HG03159 (cell line): ENCODE data around the gene FARS2.
"Not testable (repeated sequence)": the region's sequence is repeated elsewhere in the genome, so short reads cannot be mapped to it uniquely, and the experiment has no call there.

Experiments
- ATAC-seq: cut with Tn5 transposase; IDR thresholded peaks from one replicate; pipeline ENCODE4 v1.9.1; 2021; ENCODE audit warnings: mild to moderate bottlenecking, moderate library complexity; ENCODE audit not compliant: unreplicated experiment

FARS2 gene

DNA sequence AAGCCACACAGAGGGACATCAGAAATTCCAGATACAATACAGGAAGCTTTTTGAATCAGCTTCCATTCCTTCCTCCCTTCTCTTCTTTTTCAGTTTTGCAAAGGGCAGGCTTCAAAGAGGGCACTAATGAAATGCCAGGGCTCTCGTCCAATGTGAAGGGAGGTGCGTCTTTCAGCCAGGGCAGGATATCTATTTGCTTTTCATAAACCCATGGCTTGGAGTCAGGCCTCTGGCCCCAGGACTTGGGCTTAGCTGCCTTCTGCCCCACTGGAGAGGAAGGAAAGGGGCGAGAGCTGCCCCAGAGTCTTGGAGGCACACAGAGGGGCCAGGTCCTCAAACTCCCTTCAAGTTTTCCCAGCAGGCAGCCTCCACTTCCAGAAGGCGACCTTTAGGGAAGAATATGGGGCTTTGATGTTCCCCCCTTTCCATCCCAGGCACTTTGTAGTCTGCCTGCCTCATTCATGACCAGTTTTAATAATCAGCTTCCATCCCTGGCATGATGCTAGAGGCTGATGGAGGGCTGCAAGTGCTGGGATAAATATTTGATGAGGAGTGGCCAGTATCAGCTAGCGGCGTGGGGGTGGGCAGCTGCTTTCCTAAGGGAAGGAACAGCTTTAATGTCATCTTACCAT is 510.6 kb downstream of the FARS2 start:
- ATAC-seq: no peak

DNA sequence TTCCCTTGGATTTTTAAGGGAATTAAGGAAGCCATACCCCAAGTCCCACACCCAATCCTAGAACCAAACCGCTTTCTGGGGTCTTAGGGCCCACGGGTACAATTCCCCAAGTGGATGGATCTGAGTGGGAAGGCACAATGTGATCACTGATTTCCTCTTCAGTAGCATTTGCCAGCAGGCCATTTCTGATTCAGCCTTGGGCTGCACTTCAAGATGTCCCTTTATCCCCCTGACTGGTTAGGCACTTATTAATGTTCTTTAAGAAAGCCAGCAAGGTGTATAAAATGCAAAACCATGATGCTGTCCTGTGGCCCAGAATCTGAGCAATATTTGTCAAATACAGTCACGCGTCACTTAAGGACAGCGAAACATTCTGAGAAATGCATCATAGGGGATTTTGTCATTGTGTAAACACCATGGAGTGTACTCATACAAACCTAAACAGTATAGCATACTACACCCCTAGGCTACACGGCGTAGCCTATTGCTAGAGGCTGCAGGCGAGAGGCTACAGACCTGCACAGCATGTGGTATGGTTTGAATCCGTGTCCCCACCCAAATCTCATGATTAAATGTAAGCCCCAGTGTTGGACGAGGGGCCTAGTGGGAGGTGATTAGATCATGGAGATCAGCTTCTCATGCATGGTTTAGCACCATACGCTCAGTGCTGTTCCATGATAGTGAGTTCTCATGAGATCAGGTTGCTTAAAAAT is 511.3 kb downstream of the FARS2 start:
- ATAC-seq: no peak

DNA sequence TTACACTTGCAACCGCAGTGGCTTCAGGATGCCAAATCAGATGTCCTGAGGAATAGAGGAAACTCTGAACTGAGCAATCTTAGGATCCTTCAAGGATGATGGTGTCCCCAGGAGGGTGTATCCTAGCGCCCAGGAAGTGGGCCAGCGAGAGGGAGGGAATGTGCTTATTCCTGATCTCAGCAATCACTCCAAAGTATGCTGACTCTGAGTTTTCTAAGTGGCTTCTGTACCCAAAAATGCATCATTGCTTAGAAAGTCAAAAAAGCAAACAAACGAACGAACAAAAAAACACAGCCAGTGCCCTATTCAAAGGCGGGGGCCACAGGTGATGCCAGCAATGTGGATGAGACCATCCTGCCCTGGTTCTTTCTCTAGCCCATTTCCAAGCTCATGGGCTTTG is 514.8 kb downstream of the FARS2 start:
- no peak for ATAC-seq

DNA sequence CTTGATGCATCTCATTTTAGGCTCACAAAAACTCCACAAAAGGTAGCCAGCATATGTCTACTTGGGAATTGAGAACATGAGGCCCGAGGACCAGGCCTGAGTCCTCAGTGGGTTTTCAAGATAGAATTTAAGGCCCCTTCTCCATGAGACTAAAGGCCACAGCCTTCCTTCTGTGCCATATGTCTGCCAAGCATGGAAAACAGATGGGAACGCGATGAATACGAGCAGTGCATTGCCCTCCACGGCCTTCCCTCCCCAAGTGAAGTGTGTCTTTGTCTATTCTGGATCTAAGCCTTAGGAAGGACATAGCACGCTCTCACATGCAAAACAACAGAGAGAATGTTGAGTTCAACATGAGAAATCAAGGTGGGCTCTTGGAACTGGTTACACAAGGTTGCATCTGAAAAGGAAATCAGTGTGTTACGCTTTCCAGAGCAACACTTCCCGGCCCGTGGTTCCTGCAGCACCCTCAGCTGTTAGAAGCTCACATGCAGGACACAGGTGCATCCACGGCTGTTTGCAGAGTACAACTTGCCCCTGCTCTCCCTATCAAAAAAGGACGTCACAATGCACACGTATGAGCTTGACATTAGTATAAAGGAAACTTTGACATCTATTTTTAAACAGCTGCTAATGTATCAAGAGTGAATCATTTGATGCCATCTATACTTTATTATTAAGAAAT is 515.5 kb downstream of the FARS2 start:
- no peak for ATAC-seq

DNA sequence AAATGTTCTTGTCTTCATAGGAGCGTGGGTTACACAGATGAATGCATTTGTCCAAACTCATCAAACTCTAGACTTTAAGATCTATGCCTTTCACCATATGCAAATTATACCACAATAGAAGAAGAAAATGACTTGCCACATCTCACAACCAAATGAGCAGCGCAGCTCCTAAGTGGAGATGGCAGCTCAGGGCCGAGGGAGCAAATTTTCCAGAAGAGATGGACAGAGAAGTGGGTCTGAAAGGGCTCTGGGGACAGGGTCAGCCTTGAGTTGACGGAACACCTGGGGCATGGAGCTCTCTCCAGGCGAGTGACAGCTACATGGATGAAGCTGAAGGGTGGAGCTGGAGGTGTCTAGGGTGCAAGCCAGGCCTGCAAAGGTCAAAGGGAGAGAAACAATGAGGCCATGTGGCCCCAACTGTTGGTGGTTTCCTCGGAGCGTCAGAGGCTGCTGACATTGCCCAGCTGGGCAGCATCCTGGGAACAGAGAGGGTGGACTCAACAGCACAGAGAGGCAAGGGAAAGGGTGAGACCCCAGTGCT is 517.1 kb downstream of the FARS2 start:
- peak; percentile 86 for ATAC-seq

DNA sequence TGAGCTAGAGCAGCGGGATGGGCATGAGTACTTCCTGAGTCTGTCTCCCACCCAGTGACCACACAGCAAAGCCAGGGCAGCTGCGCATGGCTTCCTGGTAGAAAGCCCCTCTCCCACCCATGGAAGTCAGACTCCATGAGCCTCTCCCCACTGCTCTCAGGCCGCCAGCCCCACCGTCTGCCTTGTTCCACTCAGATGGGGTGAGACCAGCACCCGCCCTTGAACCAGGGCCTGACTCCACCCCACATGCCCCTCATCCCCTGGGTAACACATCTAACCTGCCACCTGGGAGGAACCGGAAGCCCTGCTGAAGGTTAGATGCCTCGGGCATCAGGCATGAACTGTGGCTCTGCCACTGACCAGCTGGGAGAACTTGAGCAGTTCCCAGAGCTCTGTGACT is 517.6 kb downstream of the FARS2 start:
- ATAC-seq: no peak

DNA sequence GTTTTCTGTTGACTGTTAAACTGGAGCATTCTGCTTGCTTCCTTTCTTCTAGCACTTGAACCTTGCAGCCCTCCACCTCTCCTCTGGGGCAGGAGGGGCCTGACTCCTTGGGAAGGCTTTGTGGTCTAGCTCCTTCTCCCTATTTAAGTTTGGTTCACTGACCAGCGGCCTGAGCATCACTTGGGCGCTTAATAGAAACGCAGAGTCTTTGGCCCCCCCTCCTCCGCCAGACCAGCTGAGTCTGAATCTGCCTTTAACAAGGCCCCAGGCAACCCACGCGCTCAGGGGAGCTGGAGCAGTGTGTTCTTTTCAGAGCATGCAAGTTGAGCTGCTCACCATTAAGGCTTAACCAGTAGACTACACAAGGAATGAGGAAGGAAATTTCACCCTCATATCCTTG is 519.7 kb downstream of the FARS2 start:
- no peak for ATAC-seq

DNA sequence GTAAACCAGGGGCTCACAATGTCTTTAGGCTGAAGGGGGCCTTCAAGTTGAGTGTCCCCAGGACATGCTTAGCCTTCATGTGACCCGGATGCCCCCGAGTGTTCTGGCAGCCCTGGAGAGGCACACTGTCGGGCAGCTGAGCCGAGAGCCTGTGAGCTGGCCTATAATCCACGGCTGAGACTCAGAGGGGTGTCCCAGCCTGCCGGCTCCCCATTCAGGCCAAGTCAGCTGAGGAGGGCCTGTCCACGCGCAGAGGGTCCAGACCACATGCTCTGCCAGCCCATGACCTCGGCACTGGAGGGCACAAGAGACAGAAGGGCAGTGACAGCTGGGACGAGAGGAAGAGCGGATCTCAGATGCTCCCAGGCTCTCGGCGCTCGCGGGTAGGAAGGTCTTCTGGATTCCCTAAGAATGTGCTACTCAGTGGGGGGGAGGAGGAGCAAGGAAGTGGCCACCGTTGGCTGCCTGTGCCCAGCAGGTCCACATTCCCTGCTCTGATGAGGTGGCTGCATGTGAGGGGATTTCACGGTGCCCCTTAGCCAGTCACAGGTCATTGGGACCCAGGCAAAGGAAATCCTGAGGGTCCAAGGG is 520.7 kb downstream of the FARS2 start:
- ATAC-seq: no peak

DNA sequence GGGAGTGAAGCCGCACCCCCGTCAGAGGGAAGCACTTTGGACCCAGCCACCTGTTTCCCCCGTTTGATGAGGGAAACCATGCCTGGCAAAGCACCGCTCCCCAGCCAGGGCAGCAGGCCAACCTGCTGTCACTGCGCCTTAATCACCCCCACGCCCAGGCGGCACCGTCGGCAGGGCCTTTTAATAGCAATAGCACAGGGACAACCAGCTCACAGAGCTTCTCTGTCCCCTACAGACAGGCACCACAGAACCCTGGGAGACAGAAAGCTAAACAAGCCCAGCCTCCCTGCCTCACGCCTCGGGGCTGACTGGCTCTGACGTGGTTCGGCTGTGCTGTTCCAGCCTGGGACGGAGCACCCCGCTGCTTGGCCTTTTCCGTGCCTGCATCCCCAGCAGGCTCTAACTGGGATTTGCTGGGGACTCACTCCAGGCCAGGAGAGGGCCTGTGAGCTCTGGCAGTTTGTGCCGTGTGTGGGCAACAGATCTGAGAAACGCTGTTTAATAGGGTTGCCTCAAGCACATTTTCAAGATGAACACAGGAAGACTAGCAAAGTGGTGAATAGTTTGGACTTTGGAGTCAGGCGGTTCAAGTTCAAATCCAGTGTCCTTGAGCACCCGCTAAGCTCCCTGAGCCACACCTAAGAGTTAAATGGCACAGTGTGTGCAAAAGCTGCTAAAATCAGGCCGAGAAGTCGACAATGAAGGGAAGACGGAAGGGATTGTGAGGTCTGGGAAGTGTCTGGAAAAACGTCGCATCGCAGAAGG is 521.7 kb downstream of the FARS2 start:
- ATAC-seq: no peak

DNA sequence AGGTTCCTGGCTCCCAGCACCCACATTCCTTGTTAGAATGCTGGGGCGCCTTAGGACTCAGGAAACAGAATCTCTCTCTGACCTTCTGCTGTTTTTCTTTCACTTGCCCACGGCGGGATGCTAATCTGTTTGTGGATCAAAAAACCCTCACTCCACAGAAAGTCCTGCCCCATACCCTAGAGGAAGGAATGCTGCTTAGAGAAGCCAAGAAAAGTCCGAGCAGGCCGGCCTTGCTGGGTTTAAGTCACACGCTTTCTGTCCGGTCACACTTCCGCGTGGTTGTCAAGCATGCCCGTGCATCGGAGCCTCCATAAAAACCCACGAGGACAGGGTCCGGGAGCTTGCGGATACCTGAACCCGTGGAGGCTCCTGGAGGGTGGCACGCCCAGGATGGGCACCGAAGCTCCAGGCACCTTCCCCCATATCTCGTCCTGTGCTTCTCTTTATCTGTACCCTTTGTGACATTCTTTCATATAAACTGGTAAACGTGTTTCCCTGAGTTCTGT is 522.3 kb downstream of the FARS2 start:
- ATAC-seq: no peak

DNA sequence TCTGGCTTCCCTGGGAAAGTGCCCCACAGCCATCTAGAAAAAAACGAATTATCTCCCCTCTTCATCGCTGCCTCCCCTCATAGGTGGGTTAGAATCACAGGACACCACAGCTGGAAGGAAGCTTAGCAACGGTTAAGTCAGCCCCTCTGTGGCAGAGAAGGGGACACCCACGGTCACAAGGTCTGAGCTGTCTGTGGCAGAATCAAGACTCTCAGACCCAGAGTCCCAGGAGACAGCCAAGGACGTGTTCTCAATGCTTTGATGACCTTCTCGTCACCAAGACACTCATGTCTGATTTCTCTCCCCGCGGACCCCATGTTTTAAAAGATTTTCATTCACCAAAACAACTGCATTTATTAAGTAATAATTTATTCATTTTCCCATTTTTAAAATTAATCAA is 523.9 kb downstream of the FARS2 start:
- ATAC-seq: no peak

DNA sequence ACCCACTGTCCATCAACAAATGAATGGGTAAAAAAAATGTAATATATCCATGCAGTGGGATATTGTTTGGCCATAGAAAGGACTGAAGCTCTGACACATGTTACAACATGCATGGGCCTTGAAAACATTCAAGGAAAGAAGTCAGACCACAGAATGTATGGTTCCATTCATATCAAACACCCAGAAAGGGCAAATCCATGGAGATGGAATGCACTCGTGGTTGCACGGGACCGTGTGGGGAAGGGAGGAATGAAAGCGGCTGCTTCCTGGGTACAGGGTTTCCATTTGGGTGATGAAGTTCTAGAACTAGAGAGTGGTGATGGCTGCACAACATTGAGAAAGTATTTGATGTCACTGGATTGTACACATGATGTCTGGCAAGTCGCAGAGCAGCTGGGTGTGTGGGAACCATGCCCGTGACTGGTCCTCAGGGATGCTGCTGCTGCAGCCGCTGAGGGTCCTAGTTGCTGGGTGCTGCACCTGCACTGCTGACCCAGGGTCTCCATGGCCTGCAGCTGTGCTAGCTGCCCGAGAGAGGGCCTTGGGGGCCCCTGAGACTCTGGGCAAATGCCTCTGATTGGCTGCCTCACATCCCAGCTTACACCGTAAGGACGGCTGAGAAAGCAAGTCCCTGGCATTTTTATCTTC is 525.1 kb downstream of the FARS2 start:
- no peak for ATAC-seq

DNA sequence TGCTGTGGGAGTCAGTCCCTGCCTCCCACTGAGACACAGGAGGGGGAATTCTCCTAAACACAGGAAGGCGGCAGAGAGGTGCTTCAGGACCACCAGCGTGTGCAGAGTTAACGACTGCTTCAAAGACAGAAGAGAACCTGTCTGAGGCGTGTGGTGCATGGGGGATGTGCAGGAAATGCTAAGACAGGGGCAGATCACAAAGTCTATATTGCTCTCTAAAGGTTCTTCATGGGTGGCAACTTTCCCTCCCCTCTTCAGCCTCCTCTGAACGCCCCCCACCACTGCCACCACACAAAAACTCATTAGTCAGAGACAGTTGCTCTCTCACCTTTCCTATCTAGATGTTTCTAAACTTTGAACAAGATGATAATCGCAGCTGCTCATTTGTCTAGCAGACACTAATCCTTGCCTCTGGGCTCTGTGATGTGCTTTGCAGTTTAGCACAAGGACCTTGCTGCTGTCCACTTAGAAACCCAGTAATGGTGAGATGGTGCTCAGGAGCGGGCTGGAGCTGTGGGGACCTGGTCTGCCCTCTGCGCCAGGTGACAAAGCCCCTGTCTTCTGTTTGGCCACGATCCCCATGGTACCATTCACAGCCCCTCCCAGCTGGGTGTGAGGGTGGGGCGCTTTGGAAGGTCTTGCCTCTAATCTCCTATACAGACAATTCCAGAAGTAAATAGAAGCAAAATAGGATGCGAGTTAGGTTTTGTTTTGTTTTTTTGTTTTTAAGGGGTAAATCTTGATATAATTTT is 525.8 kb downstream of the FARS2 start:
- ATAC-seq: no peak

DNA sequence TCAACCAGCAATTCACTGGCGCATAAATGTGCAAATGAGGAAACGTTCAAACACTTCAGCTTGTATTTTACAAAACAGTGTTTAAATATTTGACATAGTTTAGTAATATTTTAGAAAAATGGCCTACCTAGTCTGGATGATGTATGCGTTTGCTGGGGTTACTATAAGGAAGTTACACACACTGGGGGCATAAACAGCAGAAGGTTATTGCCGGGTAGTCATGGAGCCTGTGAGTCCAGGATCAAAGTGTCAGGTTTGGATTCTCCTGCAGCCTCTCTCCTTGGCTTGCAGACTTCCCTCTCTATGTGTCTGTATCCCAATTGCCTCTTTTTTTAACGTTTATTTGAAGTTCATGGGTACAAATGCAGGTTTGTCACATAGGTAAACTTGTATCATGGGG is 528.1 kb downstream of the FARS2 start:
- ATAC-seq: not testable (repeated sequence)

DNA sequence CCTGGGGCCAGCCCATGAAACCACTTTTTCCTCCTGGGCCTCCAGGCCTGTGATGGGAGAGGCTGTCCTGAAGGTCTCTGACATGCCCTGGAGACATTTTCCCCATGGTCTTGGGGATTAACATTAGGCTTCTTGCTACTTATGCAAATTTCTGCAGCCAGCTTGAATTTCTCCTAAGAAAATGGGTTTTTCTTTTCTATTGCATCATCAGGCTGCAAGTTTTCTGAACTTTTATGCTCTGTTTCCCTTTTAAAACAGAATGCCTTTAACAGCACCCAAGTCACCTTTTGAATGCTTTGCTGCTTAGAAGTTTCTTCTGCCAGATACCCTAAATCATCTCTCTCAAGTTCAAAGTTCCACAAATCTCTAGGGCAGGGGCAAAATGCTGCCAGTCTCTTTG is 535.2 kb downstream of the FARS2 start:
- ATAC-seq: not testable (repeated sequence)

DNA sequence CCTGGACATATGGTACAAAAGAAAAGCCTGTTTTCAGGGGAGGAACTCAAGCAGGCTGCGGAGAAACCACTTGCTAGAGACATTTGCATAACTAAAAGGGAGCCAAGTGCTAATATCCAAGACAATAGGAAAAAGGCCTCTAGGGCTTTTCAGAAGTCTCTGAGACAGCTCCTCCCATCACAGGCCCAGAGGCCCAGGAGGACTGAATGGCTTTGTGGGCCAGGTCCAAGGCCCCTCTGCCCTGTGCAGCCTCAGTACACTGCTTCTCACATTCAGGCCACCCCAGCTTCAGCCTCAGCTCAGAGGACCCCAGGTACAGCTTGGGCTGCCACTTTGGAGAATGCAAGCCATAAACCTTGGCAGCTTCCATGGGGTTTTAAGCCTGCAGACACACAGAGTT is 545.1 kb downstream of the FARS2 start:
- ATAC-seq: not testable (repeated sequence)

DNA sequence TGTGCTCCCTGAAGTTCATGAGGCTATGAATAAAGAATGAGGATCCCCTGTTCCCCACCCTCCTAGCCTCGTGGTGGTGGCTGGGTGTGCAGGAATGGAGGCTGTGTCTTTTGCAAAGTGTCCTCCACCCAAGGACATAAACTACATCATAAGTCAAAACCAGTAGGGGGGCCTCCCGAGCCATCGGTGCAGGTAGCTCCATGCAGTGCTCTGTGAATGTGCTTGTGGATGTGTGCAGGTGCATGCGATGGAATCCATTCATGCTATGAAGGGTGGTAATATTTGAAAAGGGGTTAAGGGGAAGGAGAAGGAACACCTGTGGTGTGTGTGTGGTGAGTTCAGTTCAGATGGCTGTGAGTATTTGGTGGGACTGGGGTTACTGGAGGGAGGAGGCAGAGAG is 548.1 kb downstream of the FARS2 start:
- ATAC-seq: no peak

DNA sequence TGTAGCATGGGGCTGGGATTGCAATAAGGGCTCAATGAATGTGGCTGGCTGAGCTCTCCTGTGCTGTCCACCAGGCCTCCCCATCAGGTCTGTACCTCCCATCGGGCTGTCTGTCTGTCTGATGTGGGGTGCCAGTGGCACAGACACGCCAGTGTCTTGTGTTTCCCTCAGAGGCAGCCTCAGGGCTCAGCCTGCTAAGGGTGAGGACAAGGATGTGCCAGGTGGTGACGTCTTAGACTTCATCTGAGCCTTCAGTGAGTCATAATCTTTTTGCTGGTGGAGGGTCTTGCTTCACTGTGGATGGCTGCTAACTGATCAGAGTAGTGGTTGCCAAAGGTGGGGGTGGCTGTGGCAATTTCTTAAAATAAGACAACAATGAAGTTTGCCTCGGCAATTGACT is 550.7 kb downstream of the FARS2 start:
- ATAC-seq: no peak

DNA sequence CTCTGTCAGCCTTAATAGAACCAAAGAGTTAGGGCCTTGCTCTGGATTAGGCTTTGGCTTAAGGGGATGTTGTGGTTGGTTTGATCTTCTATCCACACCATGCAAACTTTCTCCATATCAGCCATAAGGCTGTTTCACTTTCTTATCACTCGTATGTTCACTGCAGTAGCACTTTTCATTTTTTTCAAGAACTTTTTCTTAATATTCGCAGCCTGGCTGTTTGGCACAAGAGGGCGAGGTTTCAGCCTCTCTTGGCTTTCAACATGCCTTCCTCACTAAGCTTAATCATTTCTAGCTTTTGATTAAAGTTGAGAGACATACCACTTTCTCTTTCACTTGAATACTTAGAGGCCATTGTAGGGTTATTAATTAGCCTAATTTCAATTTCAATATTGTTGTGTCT is 552.3 kb downstream of the FARS2 start:
- peak; percentile 77 for ATAC-seq
